ENCODE results near the gene WFIKKN1.

WFIKKN1 gene

DNA sequence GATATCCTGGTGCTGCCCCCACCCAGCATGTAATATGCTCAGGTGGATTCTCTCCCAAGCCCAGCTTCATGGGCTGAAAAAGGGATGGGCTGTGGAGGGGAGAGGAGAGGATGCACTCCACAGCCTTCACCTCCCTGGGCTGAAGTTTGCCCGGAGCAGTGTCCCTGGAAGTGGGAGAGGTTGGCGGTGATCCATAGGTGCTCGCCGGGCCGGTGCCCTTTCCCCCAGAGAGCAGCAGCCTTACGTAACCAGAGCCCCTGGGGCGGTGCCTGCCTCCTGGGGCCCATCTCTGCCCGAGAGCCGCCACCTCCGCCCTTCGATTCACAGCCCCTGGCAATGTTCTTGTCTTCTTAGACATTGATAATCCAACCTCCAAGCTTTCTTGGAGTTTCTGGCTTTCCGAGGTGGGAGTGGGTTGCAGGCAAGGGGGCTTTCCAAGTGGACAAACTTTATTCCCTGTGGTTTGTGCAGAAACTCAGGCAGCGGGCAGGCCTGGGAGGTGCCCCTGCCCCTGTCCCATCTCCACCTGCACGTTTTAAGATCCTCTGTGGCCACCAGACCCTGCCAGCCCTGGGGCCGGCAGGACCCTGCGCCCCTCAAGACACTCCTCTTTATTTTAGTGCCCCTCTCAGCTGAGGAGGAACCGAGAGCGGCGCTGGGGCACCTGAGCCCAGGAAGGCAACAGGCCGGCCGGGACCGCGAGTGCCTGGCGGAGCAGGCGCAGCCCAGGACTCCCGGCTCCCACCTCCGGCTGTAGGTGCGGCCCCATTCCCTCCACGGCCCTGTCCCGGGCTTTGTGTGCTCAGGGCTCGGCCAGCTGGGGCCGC lies 15.3 kb downstream of the WFIKKN1 start:
- POLR2A ChIA-PET: no interaction called here
- CTCF ChIA-PET: interaction anchor here (8.2 kb wide), 1 partner anchor 16 kb away, joined by 57 read pairs; no protein-coding TSS in a partner anchor
- no peak for DNase-seq (ENCODE audit: extremely low spot score)
- TF ChIP-seq, protein P1, sequence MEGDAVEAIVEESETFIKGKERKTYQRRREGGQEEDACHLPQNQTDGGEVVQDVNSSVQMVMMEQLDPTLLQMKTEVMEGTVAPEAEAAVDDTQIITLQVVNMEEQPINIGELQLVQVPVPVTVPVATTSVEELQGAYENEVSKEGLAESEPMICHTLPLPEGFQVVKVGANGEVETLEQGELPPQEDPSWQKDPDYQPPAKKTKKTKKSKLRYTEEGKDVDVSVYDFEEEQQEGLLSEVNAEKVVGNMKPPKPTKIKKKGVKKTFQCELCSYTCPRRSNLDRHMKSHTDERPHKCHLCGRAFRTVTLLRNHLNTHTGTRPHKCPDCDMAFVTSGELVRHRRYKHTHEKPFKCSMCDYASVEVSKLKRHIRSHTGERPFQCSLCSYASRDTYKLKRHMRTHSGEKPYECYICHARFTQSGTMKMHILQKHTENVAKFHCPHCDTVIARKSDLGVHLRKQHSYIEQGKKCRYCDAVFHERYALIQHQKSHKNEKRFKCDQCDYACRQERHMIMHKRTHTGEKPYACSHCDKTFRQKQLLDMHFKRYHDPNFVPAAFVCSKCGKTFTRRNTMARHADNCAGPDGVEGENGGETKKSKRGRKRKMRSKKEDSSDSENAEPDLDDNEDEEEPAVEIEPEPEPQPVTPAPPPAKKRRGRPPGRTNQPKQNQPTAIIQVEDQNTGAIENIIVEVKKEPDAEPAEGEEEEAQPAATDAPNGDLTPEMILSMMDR (IDR thresholded peaks at IDR 0.05; ENCODE audit: control extremely low read depth, extremely low read depth, low read depth, missing control alignments): no peak

DNA sequence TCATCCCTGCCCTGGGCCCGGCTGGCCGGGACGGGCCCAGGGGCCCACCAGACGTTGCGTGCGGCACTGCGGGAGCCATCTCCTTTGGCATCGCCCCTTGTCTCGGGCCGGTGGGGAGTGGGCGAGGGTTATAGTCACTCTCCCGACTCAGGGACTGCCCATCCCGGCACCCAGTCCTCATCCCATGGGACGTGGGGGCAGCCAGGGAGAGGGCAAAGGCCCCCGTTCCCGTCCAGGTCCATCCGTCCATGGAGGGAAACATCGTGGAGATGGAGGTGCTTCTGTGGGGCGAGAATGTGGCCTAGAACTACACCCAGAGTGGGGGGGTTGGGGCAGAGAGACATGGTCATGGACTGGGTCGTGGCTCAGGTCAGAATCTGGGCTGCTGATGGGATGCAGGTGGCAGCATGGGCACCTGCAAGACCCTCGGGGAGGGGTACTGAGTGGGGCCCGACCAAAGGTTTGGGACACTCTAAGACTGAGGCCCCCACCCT lies 15.9 kb downstream of the WFIKKN1 start:
- CTCF ChIA-PET: interaction anchor here (1.4 to 8.2 kb wide), 2 partner anchors 16 to 21 kb away, joined by 3 to 57 read pairs; no protein-coding TSS in a partner anchor
- POLR2A ChIA-PET: no interaction called here
- no peak for DNase-seq (ENCODE audit: extremely low spot score)
- TF ChIP-seq, protein P1 (IDR thresholded peaks at IDR 0.05; ENCODE audit: control extremely low read depth, extremely low read depth, low read depth, missing control alignments): no peak

DNA sequence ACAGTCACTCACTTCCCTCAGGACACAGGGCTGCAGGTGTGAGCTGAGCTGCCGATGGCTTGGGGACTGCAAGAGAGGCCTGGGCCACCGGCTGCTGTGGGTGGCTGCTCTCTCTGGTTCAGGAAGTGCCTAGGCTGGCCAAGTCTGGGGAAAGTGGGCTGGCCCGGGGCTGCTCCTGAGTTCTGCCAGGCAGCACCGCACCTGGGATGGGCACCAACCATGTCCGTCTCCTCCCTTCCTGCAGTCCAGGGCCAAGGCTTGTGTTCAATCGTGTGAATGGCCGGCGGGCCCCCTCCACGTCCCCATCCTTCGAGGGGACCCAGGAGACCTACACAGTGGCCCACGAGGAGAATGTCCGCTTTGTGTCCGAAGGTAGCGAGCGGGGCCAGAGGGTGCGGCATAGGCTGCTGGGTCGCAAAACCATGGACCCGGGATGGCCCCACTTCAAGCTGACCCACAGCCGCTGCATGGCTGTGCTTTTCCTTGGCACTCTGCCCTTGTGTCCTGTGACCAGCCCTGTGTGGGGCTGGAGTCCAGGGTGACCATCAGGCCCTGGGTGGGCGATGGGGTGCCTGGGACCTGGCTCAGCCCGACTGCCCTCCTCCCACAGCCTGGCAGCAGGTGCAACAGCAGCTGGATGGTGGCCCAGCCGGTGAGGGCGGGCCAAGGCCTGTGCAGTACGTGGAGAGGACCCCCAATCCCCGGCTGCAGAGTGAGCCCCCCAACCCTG lies 16.6 kb downstream of the WFIKKN1 start:
- TF ChIP-seq, protein P1 (IDR thresholded peaks at IDR 0.05; ENCODE audit: control extremely low read depth, extremely low read depth, low read depth, missing control alignments): no peak
- ChIA-PET POLR2A (interaction anchor here (0.6 kb wide), 1 partner anchor 37 kb away, joined by 3 read pairs; the partner anchor contains the start of gene JMJD8), CTCF (interaction anchor here (1.1 to 8.2 kb wide), 7 partner anchors 10 to 247 kb away, joined by 3 to 57 read pairs (median 5); partner anchors contain the start of gene METTL26)
- no peak for DNase-seq (ENCODE audit: extremely low spot score)

DNA sequence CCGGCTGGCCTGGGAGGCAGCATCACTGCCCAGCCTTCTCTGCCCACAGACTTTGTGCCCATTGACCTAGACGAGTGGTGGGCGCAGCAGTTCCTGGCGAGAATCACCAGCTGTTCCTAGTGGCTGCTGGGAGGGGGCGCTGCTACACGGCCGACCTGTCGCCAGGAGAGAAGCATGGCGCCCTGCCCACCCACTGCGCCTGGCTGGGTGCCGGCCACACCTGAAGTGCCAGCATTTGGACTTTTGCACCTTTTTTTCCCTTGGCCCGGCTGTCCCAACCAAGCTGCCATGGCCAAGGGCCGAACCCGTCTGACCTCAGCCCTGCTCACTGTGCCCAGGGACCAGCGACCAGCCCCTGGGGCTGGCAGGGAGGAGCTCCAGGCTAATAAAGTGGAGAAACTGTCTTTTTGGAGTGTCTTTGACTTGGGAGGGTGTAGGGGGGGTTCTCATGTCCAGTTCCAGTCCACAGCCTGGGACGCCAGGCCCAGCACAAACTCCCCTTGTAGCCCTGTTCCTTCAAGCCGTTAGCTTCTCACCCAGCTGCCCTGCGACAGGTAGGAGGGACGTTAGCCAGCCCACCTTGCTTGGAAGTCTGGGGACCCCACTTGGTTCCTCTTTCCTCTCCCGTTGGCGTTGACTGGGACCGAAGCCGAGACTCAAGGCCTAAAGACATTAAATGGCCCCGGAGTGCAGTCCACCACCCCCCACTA lies 17.4 kb downstream of the WFIKKN1 start:
- TF ChIP-seq, protein P1 (IDR thresholded peaks at IDR 0.05; ENCODE audit: control extremely low read depth, extremely low read depth, low read depth, missing control alignments): peak; percentile 93
- ChIA-PET CTCF (interaction anchor here (0.9 to 8.2 kb wide), 9 partner anchors 9 to 248 kb away, joined by 3 to 57 read pairs (median 4); partner anchors contain the start of genes METTL26 and STUB1), POLR2A (interaction anchor here (0.6 kb wide), 1 partner anchor 36 kb away, joined by 3 read pairs; the partner anchor contains the start of gene JMJD8)
- DNase-seq (ENCODE audit: extremely low spot score): peak; percentile 72

DNA sequence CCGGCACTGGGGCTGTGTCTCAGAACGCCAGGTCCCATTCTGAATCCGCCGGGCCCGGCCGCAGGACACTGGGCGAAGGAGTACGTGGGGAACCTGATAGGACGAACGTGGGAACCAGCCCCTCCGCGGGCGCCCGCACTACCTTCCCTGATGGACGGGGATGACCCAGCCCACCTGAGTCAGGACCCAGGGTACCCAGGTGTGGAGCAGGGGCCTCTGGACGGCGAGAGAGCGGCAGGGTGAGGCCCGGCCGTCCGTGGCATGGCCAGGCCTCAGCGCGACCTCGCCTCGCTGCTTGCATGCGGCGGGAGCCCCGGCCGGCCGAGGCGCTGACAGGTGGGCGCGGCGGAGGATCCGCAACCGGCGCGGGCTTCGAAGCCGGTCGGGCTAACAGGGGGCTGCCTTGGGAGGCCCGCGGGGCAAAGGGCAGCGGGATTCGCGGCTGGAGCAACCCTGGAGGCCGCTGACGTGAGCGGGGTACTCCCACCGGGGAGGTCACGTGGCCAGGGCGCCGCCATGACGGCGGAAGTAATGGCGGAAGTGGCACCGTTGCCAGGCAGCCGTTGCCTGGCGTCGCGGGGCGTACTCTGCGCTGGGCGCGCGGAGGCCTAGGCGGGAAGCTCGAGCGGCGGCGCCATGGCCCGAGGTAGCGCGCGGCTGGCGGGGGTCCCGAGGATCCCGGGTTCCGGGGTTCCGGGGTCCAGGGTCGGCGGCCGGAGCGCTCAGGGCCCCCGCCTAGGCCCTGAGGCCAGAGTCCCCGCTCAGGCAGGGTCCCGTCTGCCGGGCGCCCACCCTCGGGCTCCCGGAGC lies 18.2 kb downstream of the WFIKKN1 start, which contains the start of gene WDR90:
Gene WDR90 (plus strand): TSS at position 585 of the 809 bp plus-strand sequence. CDS start 52 bp downstream, at position 637.
- ChIA-PET POLR2A (interaction anchor here (0.8 to 0.9 kb wide), 2 partner anchors 16 to 78 kb away, joined by 3 to 4 read pairs; no protein-coding TSS in a partner anchor), CTCF (interaction anchor here (0.9 to 8.2 kb wide), 10 partner anchors 8 to 248 kb away, joined by 3 to 57 read pairs (median 4); partner anchors contain the start of genes METTL26, RHOT2 and STUB1)

More for the DNA sequence above, 18.2 kb downstream of the WFIKKN1 start, which contains the start of gene WDR90:
- DNase-seq (ENCODE audit: extremely low spot score): peak; percentile 96
- TF ChIP-seq, protein P1 (IDR thresholded peaks at IDR 0.05; ENCODE audit: control extremely low read depth, extremely low read depth, low read depth, missing control alignments): no peak
